Measurements from ENCODE around the gene HSDL1.

The HSDL1 gene

DNA sequence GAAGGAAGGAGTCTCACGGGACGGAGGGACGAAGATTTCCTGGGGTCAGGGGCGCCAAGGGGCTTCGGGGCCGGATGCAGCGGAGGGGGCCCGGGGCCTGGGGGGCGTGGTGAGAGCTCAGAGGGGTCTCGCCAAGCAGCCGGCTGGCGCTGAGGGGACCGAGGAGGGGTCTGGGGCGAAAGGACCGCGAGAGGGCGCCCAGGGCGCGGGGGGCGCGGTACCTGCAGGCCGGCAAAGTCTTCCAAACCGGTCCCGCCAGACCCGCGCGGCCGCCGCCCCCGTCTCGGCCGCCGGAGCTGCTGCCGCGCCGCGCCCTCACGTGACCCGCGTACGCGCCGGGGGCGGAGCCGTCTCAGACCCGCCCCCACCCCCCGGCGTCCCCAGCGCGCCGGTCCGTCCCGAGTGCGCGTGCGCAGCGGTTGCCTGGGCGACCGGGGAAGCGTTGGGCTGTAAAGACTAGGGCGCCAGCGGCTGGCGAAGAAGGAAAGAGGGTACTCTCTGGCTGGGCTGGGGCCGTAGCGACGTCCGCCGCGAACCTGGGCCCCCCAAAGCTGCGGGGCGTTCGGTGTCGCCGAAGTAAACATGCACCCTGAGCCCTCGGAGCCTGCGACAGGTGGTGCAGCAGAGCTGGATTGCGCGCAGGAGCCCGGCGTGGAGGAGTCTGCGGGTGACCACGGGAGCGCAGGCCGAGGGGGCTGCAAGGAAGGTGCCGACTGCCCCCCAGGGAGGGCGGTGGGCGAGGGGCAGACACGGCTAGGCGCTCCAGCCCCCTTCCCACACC lies at the start of gene HSDL1, which contains the start of gene DNAAF1:
HSDL1 (minus strand) TSS at position 319 of the 781 bp plus-strand sequence. CDS start 13,856 bp downstream, outside the sequence.
DNAAF1 (plus strand) TSS at position 450 of the 781 bp plus-strand sequence; CDS start at position 583, 133 bp downstream.
- peak; percentile 76 for DNase-seq

GRCh38 chr16:84194018-84194417 lies 49.0 kb upstream of the HSDL1 start:
- DNase-seq = no peak

DNA sequence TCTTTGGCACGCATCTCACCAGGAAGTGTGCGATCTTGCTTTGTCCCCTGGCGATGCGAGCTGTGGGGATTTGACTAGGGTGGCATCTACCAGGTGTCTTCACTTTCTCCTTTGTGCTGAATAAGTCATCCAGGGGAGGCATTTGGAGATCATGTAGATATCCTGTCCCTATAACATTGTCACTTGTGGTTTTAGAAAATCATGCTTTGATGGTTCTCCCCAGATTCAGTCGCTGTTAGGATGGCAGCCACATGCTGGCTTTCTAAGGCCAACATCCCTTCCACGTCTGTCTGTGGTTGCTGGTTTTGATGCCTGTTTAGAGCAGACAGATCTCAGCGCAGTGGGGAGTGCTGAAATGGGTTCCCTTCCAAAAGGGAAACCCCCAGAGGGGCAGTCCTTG lies 48.5 kb upstream of the HSDL1 start:
- DNase-seq = no peak

- no peak for DNase-seq
These were observed 46.5 kb upstream of the HSDL1 start for GRCh38 chr16:84191466-84191865.

DNA sequence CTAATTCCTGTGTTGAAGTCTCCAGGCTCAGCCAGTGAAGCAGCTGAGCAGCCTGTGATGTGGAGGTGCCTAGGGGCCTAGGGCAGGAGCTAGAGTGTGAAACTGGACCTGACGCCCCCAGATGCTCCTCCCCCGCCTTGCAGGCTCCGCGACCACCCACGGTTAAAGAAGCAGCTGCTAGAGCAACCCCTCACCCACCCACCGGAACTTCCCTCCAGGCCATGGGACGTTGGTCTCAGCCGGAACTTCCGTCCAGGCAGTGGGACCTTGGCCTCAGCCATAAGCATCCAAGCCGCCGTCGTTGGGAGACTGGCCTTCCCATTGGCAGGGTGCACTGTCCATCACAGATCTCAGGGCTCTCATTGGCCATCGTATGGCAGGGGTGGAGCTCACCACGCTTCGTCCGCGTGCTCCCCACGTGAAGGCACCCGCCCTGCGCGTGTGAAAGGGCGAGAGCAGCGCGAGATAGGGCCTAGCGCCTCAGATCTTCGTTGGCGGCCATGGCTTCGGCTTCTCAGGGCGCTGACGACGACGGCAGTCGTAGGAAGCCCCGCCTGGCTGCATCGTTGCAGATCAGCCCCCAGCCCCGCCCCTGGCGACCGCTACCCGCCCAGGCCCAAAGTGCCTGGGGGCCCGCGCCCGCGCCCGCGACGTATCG lies 45.9 kb upstream of the HSDL1 start, which contains the start of gene ADAD2:
ADAD2 (plus strand) TSS at position 427 of the 658 bp plus-strand sequence; CDS start at position 501, 74 bp downstream.
- DNase-seq = no peak

DNA sequence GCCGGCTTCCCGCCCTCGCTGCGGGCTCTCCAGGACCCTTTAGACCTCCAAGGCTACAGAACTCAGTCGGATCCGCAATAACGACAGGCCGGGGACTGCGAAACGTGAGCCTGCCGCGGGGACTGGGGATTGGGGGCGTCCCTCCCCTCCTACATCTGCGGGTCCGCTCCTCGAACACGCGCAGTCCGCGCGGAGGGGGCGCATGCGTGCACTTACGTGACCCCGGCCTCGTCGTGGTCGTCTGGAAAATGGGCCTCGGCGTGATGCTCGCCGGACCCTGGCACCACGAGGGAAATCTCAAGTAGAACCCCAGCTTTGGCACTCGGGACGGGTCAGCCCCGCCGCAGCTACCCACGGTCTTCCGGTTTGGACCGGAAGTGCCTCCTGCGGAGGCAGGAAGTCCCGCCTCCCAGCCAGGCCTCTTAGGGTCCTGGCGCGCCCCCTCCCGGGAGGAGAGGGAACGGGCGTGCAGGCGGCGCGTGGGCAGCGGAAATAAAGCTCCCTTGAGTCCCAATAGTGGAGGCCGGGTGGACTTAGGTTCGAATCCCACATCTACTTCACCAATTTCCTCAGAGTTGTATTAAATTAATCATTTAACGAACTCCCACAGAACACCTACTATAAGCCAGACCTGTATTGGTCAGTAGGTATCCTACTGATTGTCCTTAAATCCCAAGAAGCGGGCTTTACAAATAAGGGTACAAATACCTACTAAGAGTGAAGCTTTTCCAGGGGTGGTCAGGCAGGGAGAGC lies 41.9 kb upstream of the HSDL1 start, which contains the start of gene TAF1C:
TAF1C (minus strand) TSS at position 373 of the 753 bp plus-strand sequence. CDS start 2,069 bp downstream, outside the sequence.
- DNase-seq = peak; percentile 83

GRCh38 chr16:84184775-84185174 lies 39.8 kb upstream of the HSDL1 start:
- no peak for DNase-seq

- no peak for DNase-seq
These were observed 39.1 kb upstream of the HSDL1 start for GRCh38 chr16:84183911-84184591.

DNA sequence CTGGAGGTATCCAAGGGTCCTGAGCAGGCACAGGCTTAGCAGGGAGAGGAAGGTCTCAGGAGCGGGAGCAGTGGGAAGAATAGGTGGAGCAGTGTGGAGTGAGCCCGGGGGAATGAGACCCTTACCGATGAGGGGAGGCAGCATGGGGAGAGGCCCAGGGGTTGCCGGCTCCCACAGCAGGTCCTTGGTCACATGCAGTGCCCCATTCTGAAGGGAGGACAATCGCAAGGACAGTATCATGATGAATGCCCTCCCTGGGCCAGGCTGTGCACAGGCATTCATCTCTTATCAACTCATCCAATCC lies 38.5 kb upstream of the HSDL1 start:
- no peak for DNase-seq

DNA sequence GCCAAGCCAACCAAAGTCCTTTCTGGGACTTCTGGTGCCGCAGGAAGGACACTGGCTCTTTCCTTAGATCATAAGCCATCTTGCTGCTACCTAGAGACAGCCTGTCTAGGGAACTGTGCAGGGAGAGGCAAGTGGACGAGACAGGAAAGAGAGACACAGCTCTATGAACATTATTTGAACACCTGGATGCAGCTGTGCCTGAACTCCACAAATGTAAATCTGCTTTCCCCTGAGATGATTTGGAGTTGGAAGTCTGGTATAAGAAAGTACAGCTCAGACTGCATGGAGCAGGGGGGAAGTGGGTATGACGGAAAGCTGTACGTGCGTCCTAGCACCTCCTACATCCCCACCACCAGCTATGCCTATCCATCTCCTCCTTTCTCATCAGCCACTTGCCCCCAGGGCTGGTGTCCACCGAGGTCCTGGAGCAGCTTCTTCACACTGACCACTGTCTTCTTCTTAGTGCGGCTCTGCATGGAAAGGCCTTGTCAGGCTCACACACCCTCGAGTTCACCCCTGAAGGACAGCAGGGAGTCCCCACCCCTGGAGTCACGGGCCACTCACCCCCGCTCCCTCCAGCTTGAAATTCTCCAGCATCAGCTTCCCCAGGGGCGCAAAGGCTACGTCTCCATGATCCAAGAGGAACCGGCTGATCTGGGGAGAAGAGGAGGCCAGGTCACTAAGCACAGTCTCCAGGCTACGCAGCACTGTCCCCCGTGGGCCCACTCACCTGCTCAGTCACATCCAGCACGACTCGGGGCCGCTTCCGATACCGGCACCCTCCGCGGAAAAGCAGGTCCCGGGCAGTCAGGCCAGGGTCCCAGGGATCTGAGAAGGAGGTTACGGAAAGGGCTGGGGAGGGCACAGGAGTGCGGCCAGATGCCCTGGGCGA lies 37.9 kb upstream of the HSDL1 start:
- DNase-seq = no peak

DNA sequence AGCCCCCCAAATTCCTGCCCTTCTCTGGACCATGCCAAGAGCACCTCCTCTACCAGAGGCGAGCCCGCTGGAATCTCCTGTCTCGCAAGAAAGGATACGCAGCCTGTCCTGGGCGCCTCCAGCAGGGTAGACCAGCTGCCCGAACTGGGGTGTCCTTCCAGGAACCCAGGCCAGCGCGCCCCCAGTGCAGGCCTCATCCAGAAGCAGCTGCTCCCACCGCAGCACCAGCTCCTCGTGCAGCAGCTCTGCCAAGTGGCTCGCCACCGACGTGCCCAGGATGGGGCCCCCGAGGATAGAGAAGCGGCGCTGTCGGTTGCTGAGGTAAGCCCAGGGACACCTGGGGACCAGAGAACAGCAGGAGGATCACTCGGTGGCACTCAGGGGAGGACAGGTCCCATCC lies 37.1 kb upstream of the HSDL1 start:
- DNase-seq = no peak

- DNase-seq = no peak
These were observed 36.4 kb upstream of the HSDL1 start for GRCh38 chr16:84181144-84181915.

- DNase-seq = no peak
These were observed 35.7 kb upstream of the HSDL1 start for GRCh38 chr16:84180519-84181140.

- DNase-seq = no peak
These were observed 34.8 kb upstream of the HSDL1 start for GRCh38 chr16:84179612-84180320.

DNA sequence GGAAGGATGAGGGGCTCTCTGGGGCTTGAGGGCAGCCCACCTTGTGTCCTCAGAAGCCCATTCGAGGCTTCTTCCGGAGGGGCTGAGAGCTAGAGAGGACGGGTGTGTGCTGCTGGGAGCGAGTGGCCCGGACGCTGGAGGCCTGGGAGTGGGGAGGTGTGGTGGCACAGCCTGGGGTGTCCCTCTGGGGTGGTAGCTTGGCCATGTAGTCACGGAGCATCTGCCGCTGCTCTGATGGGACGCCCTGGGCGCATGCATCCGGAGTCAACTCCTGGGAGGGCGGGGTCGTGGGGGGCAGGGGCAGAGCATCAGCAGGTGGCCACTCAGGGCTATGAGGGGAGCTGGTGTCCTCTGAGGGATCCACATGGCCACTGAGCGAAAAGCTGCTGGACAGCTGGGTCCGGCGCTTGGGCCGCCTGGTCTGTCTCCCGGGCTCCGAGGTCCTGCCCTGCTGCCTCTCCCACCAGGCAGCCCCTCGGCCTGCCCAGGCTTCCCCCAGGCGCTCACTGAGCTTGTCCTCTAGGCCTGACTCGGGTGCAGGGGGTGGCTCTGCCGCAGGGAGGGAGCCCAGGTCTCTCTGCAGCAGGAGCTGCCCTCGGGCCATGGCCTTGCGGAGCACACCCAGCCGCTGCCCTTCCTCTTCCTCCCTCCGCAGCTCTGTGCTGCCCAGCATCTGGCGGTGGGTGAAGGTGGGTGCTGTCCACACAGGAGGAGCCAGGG lies 34.1 kb upstream of the HSDL1 start:
- no peak for DNase-seq

DNA sequence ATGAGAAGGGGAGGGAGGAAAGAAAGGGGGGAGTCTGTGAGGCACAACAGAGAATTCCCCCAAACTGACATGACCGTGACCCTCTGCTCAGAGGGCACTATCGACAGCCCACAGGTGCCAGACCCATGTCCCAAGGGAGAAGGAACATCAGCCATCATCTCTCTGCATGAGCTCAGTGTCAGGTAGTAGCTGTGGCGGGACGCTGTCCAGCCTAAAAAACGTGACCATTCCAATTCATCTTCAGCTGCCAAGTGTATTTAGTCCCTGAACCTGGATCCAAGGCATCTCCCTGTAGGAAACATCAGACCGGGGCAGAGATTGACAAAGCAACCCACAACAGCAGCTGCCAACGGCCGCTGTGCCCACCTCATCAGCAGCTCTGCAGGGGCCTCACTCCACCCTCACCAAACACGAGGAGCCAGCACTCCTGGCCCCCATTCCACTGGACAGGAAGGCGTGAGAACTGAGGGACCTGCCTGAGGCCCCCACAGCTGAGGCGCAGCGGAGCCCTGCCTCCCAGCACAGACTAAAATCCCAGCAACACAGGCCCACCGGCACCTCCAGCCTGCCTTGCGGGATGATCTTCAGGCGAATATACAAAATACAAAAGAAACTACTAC lies 33.3 kb upstream of the HSDL1 start:
- DNase-seq = no peak

DNA sequence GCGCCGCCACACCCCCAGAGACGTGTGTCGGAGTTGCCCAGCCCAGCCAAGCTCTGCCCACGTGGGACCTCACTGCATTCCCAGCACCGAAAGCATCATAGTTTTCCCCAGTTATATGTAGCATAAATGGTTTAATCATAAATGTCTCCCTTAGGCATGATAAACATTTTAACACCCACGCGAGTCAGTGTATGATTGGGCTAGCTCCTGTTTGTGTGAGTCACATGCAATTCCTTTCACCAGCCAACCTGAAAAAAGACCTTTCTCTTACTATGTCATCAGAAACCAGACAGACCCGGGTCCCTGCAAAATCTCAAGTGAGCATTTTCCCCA lies 32.7 kb upstream of the HSDL1 start:
- DNase-seq = no peak

DNA sequence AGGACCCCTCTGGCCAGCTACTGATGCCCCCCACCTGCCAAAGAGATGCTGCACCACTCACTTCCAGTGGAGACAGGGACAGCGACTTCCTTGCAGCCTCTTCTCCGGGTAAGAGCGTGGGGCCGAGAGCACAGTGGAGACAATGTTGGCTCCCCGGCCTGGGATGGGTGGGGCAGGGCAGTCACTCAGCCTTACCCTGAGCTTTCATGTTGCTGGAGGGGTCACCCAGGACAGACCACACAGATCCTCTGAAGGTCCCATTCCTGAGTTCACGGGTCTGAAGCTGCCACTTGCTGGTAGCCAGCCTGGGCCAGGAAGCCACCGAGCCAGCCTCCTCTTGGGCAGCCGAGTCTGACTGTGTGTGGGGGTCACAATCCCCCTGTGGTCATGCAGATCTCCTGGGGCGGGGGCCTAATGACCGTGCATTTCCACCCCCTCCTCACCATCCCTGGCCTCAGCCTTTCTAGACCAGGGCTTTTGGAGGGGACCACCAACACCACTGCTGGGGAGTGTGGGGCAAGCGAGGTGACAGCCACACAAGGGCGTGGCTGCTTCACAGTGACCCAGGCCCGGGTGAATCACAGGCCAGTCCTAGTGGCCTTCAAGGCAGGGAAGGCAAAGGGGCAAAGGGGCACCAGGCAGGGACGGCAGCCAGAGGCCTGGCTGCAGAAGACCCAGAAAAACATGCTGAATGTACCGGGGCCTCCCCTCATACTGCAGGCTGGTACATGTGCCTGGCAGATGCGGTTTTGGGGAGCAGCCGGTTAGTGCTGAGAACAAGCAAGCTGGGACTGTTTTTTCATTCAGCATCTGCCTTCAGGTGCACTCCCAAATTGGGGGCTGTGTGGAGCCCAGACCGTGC lies 31.4 kb upstream of the HSDL1 start:
- DNase-seq = no peak

Measured in NCI-H2107 (cell line).